Adrenal gland (tissue), 12 donors: ENCODE results near the gene NEIL1. TPM values are rescaled to one million over a fixed set of nuclear protein-coding genes. Genes with fewer than 3 reads are reported as not detected.

Experiments used
- DNase-seq, 7 donors: peaks; one replicate each; pipeline ENCODE4 v3.0.0-alpha.2; 2019 to 2020
- H3K27ac ChIP-seq, 5 donors: fragments of 200-600 bp; sonication (generic) in 4 of 5; 1 replicate in 3 of 5; 2 replicates in 2 of 5; pipeline versions ENCODE4 v1.5.1 to v1.8.0; 2016 to 2020; ENCODE audit warnings: mild to moderate bottlenecking in 1 of 5
- H3K27me3 ChIP-seq: fragments of 200-600 bp; 2 replicates; pipeline ENCODE4 v1.8.0; 2021
- H3K36me3 ChIP-seq, 2 donors: fragments of 200-600 bp; replicated peaks in 1 of 2; 1 replicate in 1 of 2; 2 replicates in 1 of 2; pipeline versions ENCODE4 v1.5.1 to v1.8.0; 2018 to 2022
- H3K4me1 ChIP-seq, 2 donors: fragments of 200-600 bp; replicated peaks in 1 of 2; 1 replicate in 1 of 2; 2 replicates in 1 of 2; pipeline versions ENCODE4 v1.5.1 to v1.8.0; 2018 to 2021
- H3K4me3 ChIP-seq, 4 donors: fragments of 200-600 bp; sonication (generic) in 3 of 4; one replicate each; pipeline ENCODE4 v1.5.1; 2016 to 2018
- H3K9me3 ChIP-seq, 3 donors: fragments of 200-600 bp; sonication (generic) in 1 of 3; replicated peaks in 1 of 3; 1 replicate in 2 of 3; 2 replicates in 1 of 3; pipeline versions ENCODE4 v1.5.1 to v1.8.0; 2016 to 2021
- CTCF ChIP-seq, 6 experiments: fragments of 450-650 bp in 4 of 6; fragments of 200-600 bp in 2 of 6; sonication (generic) in 1 of 6; IDR thresholded peaks; 1 replicate in 5 of 6; 2 replicates in 1 of 6; pipeline versions ENCODE4 v1.5.1 to v1.8.0; 2016 to 2021; ENCODE audit warnings: antibody characterized with exemption in 6 of 6, mild to moderate bottlenecking in 2 of 6, moderate library complexity in 1 of 6
- POLR2A ChIP-seq, 2 donors: fragments of 450-650 bp; IDR thresholded peaks; one replicate each; pipeline ENCODE4 v1.6.1; 2017; ENCODE audit warnings: antibody characterized with exemption in 2 of 2, mild to moderate bottlenecking in 2 of 2, moderate library complexity in 1 of 2
- WGBS, 4 donors: extraction: QIAGEN DNeasy Blood & Tissue Kit in 2 of 4; methylation state at CpG; one replicate each; pipeline versions ENCODE4 v1.1.5 to v1.1.7; 2013 to 2017; 5-methylcytosine and 5-hydroxymethylcytosine counted together
- intact Hi-C, 2 donors: fragments of 100-400 bp; cut with DNase I; formaldehyde crosslinking; loops; one replicate each; pipeline versions ENCODE4 v1.14.1 to v1.15.0; 2022 to 2023
- polyA plus RNA-seq, 3 donors: library from polyadenylated mRNA; stranded (reverse); fragments of 200-250 nt in 2 of 3; fragments of 350-450 nt in 1 of 3; fragmentation: Illumina TruSeq in 1 of 3; extraction: RNeasy Lipid Tissue Mini Kit (QIAGEN cat#74804) in 1 of 3; gene quantifications; one replicate each; pipeline ENCODE4 v1.2.3, GENCODE V29; 2013 to 2014
- total RNA-seq, 9 donors: library from RNA; depleted of rRNA in 4 of 9; stranded (reverse); fragments of >200 nt in 4 of 9; fragments of 120-200 nt in 1 of 9; fragmentation: NEBNext Ultra II Directional in 1 of 9; extraction: Animal tissue kit (Norgen Biotek cat#: 25700) in 1 of 9; gene quantifications; one replicate each; pipeline versions ENCODE4 v1.1.0 to v1.2.4, GENCODE V29; 2013 to 2023
- donor health status: healthy with polysubstance abuse.
- donor health status: Bipolar disorder and iron deficiency.
- donor health status: DM: yes; HTN: yes; CAD: no.
- donor health status: DM: no; HTN: no; CAD: no.
- donor health status: DM: no; HTN: no; CAD: no.
- donor health status: DM: yes; HTN: yes; CAD: no.

The NEIL1 gene
- total and polyA plus RNA-seq, 12 donors = 6.3 to 208 (median 61.2) TPM

GRCh38 chr15:75362642-75363249 is 15.9 kb downstream of the NEIL1 start:
- 62 to 76% (median 64%) methylated on average over 5 to 7 of the region's 7 CpGs for WGBS, 4 donors
- intact Hi-C loops = no loop called here
- no peak for TF ChIP-seq POLR2A (IDR thresholded peaks at IDR 0.05)
- TF ChIP-seq CTCF (IDR thresholded peaks at IDR 0.05) = no peak

GRCh38 chr15:75363786-75364185 is 16.9 kb downstream of the NEIL1 start:
- intact Hi-C loops = no loop called here
- 83 to 94% (median 92%) methylated on average over 7 to 9 of the region's 9 CpGs for WGBS, 4 donors
- TF ChIP-seq CTCF (IDR thresholded peaks at IDR 0.05) (no peak), POLR2A (IDR thresholded peaks at IDR 0.05) (no peak)
- peaks cover 0 to 65% of the 10 kb centered on the region in 2 donors for H3K36me3 ChIP-seq
- peaks cover 22 to 43% of the 10 kb centered on the region in 2 donors for H3K4me1 ChIP-seq
- no peak for DNase-seq
- H3K4me3 ChIP-seq = no peak overlapping the region
- no peaks in the 10 kb centered on the region for H3K27me3 ChIP-seq
- H3K27ac ChIP-seq = no peak overlapping the region
- no peaks in the 10 kb centered on the region for H3K9me3 ChIP-seq

More at GRCh38 chr15:75362642-75363249, 15.9 kb downstream of the NEIL1 start:
- H3K36me3 ChIP-seq = peaks cover 0 to 74% of the 10 kb centered on the region in 2 donors
- peak overlapping the region; percentile 69 to 85 (median 73) for H3K27ac ChIP-seq
- H3K4me3 ChIP-seq = no peak overlapping the region
- no peaks in the 10 kb centered on the region for H3K27me3 ChIP-seq
- no peaks in the 10 kb centered on the region for H3K9me3 ChIP-seq
- DNase-seq = peak in 2 of 7 donors; percentile 24 to 34
- peaks cover 22 to 41% of the 10 kb centered on the region in 2 donors for H3K4me1 ChIP-seq

- intact Hi-C loops = no loop called here
- H3K27ac ChIP-seq = no peak overlapping the region
- H3K9me3 ChIP-seq = no peaks in the 10 kb centered on the region
- no peak overlapping the region for H3K4me3 ChIP-seq
- no peaks in the 10 kb centered on the region for H3K27me3 ChIP-seq
- no peak for DNase-seq
- peaks cover 29 to 51% of the 10 kb centered on the region in 2 donors for H3K4me1 ChIP-seq
- TF ChIP-seq POLR2A (IDR thresholded peaks at IDR 0.05) = no peak
- TF ChIP-seq CTCF (IDR thresholded peaks at IDR 0.05) = no peak
- 90 to 96% (median 93%) methylated on average over 6 of the region's 6 CpGs for WGBS, 4 donors
- H3K36me3 ChIP-seq = peaks cover 0 to 54% of the 10 kb centered on the region in 2 donors
Observed at GRCh38 chr15:75364881-75365280, 18.0 kb downstream of the NEIL1 start.

GRCh38 chr15:75366163-75366562 is 19.3 kb downstream of the NEIL1 start:
- no peak overlapping the region for H3K27ac ChIP-seq
- intact Hi-C loops = no loop called here
- DNase-seq = no peak
- WGBS, 4 donors = 89 to 100% (median 94%) methylated on average over 3 of the region's 3 CpGs
- TF ChIP-seq POLR2A (IDR thresholded peaks at IDR 0.05) = no peak
- peaks cover 22 to 38% of the 10 kb centered on the region in 2 donors for H3K4me1 ChIP-seq
- H3K36me3 ChIP-seq = peaks cover 0 to 47% of the 10 kb centered on the region in 2 donors
- H3K4me3 ChIP-seq = no peak overlapping the region
- no peaks in the 10 kb centered on the region for H3K9me3 ChIP-seq
- H3K27me3 ChIP-seq = no peaks in the 10 kb centered on the region

GRCh38 chr15:75367006-75367405 is 20.2 kb downstream of the NEIL1 start:
- H3K27ac ChIP-seq = peak overlapping the region in 2 of 5 donors; percentile 97 to 100
- H3K27me3 ChIP-seq = no peaks in the 10 kb centered on the region

More at GRCh38 chr15:75367006-75367405, 20.2 kb downstream of the NEIL1 start:
- no peak for DNase-seq
- H3K4me3 ChIP-seq = no peak overlapping the region
- no peaks in the 10 kb centered on the region for H3K9me3 ChIP-seq
- H3K4me1 ChIP-seq = peaks cover 15 to 30% of the 10 kb centered on the region in 2 donors
- intact Hi-C loops = no loop called here
- no peak for TF ChIP-seq POLR2A (IDR thresholded peaks at IDR 0.05)
- TF ChIP-seq CTCF (IDR thresholded peaks at IDR 0.05) = no peak
- H3K36me3 ChIP-seq = peaks cover 0 to 52% of the 10 kb centered on the region in 2 donors
